Tibial nerve (tissue), 4 donors: ENCODE data around the gene CALU.

Experiments
- CTCF ChIP-seq, 5 experiments: fragments of 200-600 bp in 3 of 5; fragments of 450-650 bp in 2 of 5; sonication (generic) in 3 of 5; IDR thresholded peaks; one replicate each; pipeline ENCODE4 v1.5.1; 2016 to 2019; ENCODE audit warnings: antibody characterized with exemption in 5 of 5, mild to moderate bottlenecking in 3 of 5, moderate library complexity in 2 of 5
- EP300 ChIP-seq, 2 donors: sonication (generic); formaldehyde crosslinking; IDR thresholded peaks; one replicate each; pipeline ENCODE4 v1.6.1; 2017; ENCODE audit warnings: antibody characterized with exemption in 2 of 2, mild to moderate bottlenecking in 1 of 2
- POLR2A ChIP-seq, 2 donors: fragments of 450-650 bp; IDR thresholded peaks; one replicate each; pipeline ENCODE4 v1.6.1; 2017; ENCODE audit warnings: antibody characterized with exemption in 2 of 2, mild to moderate bottlenecking in 2 of 2, moderate library complexity in 2 of 2

- no peak for TF ChIP-seq CTCF (IDR thresholded peaks at IDR 0.05)
- TF ChIP-seq POLR2A (IDR thresholded peaks at IDR 0.05), result no peak
- no peak for TF ChIP-seq EP300 (IDR thresholded peaks at IDR 0.05)
These were observed 550 bp upstream of the CALU start for GRCh38 chr7:128738570-128739047.
